Activated CD4-positive, alpha-beta T cell treated with anti-CD3 and anti-CD28 coated beads for 1 hour (primary cell): ENCODE measurements around the gene ASB18.

Experiments
- DNase-seq: peaks from one replicate; pipeline ENCODE4 v3.0.0-alpha.2; 2020

The ASB18 gene

GRCh38 chr2:236161531-236161930 lies 102.7 kb downstream of the ASB18 start:
- DNase-seq, result no peak

GRCh38 chr2:236161082-236161462 lies 103.1 kb downstream of the ASB18 start:
- no peak for DNase-seq

- no peak for DNase-seq
These were observed 103.7 kb downstream of the ASB18 start for GRCh38 chr2:236160366-236161081.

GRCh38 chr2:236159778-236160170 lies 104.4 kb downstream of the ASB18 start:
- no peak for DNase-seq

- no peak for DNase-seq
These were observed 105.0 kb downstream of the ASB18 start for GRCh38 chr2:236158969-236159777.

GRCh38 chr2:236157815-236158498 lies 106.2 kb downstream of the ASB18 start:
- DNase-seq, result no peak

- DNase-seq, result no peak
These were observed 106.8 kb downstream of the ASB18 start for GRCh38 chr2:236157366-236157765.

- no peak for DNase-seq
These were observed 107.4 kb downstream of the ASB18 start for GRCh38 chr2:236156860-236157194.

- no peak for DNase-seq
These were observed 107.9 kb downstream of the ASB18 start for GRCh38 chr2:236156095-236156859.

GRCh38 chr2:236155406-236155805 lies 108.8 kb downstream of the ASB18 start:
- no peak for DNase-seq

- no peak for DNase-seq
These were observed 117.8 kb downstream of the ASB18 start for GRCh38 chr2:236146436-236146835.

GRCh38 chr2:236143811-236144210 lies 120.4 kb downstream of the ASB18 start:
- no peak for DNase-seq
